HUDEP-2 (cell line): ENCODE measurements around the gene ATP5MG.
"Not testable (repeated sequence)": the region's sequence is repeated elsewhere in the genome, so short reads cannot be mapped to it uniquely, and the experiment has no call there.

Experiments used
- DNase-seq, 76 experiments: peaks; one replicate each; lab custom pipeline; 2025; ENCODE audit not compliant: unreplicated experiment in 76 of 76; lab: John Stamatoyannopoulos, UW

ATP5MG gene, protein sequence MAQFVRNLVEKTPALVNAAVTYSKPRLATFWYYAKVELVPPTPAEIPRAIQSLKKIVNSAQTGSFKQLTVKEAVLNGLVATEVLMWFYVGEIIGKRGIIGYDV

DNA sequence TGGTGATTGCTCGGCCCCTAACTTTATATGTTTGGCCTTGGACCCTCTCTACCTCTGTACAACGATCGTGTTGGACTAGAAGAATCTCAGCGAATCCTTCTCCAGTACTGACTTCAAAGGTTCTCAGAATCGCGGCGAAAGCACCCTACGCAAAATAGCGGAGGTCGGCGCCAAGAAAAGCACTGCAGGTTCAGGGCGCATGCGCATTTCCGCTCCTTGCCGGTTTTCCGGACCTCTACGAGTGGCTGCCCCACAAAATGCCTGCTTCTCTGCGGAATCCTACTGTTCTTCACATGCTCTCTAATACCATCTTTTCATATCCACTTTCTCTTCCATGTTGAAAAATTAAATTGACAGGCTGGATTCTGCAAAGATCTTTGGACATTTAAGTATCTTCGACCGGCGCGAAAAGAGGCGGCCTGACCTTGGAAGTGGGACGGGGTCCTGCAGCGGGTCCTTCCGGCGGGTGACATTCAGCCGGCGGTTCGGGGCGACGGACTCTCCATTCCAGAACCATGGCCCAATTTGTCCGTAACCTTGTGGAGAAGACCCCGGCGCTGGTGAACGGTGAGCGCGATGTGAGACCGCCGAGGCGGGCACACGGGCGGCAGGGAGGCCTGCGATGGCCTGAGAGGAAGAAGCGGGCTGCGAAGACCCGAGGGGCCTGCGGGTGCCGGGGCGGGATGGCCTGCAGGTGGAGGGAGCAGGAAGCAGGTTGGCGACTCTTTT is at the start of gene ATP5MG:
ATP5MG (plus strand) TSS at position 456 of the 729 bp plus-strand sequence; CDS start at position 516, 60 bp downstream.
- peak in 75 of 76 experiments; percentile 23 to 95 (median 85) for DNase-seq

DNA sequence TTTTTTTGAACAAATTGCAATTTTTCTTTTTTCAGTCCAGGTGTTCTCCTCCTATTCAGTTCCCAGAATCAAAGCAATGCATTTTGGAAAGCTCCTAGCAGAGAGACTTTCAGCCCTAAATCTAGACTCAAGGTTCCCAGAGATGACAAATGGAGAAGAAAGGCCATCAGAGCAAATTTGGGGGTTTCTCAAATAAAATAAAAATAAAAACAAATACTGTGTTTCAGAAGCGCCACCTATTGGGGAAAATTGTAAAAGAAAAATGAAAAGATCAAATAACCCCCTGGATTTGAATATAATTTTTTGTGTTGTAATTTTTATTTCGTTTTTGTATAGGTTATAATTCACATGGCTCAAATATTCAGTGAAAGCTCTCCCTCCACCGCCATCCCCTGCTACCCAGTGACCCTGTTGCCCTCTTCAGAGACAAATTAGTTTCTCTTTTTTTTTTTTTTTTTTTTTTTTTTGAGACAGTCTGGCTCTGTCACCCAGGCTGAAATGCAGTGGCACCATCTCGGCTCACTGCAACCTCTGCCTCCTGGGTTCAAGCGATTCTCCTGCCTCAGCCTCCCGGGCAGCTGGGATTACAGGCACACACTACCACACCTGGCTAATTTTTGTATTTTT is 48.2 kb upstream of the ATP5MG start:
- DNase-seq: peak in 9 of 76 experiments; percentile 1 to 24 (median 10)

DNA sequence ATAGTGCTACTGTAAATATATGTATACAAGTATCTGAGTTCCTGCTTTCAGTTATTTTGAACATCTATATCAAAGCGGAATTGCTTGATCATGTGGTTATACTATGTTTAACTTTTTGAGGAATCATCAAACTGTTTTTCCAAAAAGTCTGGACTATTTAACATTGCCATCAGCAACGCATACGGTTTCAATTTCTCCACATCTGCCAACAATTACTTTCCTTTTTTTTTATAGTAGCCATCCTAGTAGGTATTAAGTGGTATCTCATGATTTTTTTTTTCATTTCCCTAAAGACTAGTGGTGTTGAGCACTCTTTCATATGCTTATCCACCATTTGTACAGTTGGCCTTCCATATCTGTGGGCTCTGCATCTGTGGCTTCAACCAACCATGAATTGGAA is 43.3 kb upstream of the ATP5MG start:
- no peak for DNase-seq

DNA sequence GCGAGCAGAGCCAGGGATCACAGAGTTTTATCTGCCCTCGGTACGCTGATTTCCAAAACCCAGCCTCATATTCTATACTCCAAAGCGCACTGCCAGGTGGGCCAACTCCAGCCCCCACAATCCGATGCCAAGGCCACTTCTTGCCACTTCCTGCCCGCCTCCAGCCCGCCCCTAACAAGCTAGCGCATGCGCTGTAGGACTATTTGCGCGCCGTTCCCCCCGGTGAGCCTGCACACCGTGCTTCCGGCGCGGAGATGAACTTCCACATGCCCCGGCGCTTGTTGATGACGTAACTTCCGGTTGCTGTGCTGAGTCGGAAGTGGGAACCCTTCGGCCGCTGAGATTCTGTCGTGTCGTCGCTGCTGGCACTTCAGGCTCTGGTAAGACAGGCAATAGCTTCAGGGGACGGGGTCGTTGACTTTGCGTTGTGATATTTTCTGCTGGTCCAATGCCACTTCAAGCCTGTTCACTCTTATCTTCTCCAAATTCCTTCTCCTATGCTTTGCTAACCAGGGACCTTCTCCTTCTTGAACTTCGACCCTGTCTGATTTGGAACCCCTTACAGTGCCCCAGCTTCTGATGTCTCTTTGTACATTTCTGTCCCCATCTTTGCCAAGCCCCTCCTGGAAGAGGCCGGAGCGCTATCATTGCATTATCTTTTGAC is 42.0 kb upstream of the ATP5MG start, which contains the start of gene UBE4A:
UBE4A (plus strand) TSS at position 306 of the 664 bp plus-strand sequence. CDS start 5,481 bp downstream, outside the sequence.
- peak; percentile 35 to 96 (median 91) for DNase-seq

DNA sequence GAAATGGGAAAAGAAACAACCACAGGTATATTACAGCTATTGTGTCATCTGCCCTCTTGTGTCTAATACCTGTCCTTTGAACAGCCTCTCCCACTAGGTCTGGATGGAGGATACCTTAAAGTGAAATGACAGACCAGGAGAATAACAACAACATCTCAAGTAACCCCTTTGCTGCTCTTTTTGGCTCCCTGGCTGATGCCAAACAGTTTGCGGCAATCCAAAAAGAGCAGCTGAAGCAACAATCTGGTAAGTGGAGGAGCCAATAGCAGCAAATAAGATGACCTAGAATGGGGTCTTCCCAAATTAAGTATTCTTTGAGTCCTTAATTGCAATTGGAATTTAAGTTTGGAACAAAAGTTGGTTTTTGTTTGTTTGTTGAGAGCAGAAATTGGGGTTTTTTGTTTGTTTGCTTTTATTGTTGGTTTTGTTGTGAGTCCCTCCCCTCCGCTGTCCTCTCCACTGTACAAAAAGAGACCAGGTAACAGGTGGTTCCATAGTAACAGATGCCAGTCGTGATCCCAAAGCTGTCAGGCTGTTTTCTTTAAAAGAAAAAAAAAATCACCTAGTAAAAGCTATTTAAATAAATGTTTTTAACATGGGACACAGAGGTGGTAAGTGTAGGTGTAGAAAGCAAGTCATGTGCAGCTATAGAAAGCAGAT is 36.3 kb upstream of the ATP5MG start:
- DNase-seq: no peak

DNA sequence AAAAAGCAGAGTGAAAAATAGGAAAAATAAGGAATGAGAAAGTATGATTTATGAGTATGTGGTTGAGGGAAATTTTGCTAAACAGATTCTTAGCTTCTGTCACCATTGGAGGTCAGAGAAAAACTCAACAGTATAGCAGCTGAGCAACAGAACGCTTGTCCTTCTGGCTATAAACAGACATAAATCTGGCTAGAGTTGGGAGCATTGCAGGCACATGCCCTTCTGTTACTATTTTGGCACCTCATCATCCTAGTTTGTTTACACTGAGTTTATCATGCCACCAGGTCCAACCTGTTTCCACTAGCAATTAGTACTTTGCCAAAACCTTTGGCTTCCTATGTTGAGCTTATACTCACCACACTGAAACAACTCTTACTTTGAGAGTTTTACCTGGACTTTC is 35.1 kb upstream of the ATP5MG start:
- no peak for DNase-seq

DNA sequence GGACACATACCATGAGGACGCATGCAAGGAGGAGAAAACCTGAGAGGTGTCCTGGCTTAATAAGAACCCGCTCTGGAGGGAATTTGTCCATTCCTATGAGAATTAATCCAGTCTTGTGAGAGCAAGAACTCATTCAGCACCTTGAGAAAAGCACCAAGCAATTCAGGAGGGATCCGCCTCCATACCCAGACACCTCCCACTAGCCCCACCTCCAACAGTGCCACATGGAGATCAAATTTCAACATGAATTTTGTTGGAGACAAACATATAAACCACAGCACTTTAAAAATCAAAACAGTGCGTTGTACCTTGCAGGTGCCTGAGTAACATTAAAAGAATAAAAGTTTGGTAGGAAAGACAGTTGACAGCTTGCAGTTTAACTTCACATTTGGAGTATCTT is 30.6 kb upstream of the ATP5MG start:
- DNase-seq: no peak

DNA sequence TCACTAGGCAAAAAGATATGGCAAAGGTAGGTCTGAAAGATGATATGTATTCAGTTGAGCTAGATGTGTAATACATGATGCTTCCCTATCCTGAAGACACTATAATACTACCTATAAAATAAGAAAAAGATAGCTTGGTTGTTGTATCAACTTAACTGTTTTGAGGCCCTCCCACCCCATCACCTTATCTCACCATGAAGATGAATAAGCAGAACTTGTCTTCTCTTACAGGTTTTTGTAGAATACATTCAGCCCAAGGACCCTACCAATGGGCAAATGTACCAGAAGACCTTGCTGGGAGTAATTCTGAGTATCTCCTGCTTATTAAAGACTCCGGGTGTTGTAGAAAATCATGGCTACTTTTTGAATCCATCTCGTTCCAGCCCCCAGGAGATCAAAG is 28.1 kb upstream of the ATP5MG start:
- no peak for DNase-seq

DNA sequence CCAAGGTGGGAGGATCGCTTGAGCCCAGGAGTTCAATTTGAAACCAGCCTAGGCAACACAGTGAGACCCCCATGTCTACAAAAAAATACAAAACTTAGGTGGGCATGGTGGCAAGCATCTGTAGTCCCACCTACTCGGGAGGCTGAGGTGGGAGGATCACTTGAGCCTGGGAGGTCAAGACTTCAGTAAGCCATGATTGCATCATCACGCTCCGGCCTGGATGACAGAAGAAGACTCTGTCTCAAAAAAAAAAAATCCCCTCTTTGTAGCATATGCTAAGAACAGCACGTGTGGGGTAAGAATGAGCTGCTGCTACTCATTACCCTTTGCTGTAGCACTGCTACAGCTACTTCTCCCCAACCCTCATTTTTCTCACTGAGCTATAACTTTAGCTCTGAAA is 27.5 kb upstream of the ATP5MG start:
- no peak for DNase-seq

DNA sequence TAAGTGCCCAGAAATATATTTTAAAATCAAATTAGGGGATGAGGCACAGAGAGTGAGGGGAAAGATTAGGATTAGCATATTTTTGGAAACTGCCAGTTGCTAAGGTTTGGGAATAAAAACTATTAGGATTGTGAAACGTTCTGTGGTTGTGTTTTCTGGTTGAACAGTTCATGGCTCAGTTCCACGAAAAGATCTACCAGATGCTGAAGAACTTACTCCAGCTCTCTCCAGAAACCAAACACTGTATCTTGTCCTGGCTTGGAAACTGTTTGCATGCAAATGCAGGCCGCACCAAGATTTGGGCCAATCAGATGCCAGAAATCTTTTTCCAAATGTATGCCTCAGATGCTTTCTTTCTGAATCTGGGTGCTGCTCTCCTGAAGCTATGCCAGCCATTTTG is 26.7 kb upstream of the ATP5MG start:
- no peak for DNase-seq

DNA sequence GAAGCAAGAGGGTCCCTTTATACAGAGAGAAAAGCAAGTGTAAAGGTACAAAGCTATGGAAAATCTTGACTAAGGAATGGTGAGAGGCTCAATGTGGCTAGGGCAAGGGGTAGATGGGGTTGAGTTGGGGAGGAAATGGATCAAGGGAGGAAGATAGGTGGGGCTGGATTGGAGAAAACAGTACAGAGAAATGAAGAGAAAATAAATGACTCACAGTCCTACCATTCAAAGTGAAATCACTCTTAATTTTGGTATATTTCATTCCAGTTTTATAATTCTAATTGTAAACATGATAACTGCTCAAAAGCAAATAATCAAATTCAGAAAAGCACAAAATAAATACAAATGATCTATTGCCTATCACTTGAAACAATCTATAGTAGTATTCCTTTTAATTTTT is 25.4 kb upstream of the ATP5MG start:
- no peak for DNase-seq

DNA sequence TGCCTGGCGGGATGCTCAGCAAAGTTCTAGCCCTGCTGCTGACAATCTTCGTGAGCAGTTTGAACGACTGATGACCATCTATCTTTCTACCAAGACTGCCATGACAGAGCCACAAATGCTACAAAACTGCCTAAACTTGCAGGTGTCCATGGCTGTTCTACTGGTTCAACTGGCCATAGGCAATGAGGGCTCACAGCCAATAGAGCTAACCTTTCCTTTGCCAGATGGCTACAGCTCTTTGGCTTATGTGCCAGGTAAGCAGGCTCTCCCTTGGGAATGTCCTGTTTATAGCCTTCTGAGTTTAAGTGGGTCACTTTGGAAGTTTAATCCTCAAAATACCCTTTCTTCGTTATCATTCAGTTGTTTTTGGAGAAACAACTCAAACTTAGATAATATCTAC is 21.9 kb upstream of the ATP5MG start:
- DNase-seq: no peak

DNA sequence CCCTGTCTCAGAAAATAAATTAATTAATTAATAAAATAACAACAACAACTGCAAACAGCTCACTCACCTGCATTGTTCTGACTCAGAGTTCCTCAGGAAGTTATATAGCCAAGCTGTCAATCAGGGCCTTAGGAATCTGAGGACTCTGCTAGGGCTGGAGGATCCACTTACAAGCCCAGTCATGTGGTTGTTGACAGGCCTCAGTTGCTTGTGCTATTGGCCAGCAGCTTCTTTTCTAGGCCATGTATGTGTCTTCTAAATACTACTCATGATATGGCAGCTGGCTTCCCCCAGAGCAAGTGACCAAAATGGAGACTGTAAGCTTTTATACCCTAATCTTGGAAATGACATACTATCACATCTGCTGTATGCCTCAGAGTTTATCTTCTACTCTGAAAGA is 20.8 kb upstream of the ATP5MG start:
- DNase-seq: no peak

DNA sequence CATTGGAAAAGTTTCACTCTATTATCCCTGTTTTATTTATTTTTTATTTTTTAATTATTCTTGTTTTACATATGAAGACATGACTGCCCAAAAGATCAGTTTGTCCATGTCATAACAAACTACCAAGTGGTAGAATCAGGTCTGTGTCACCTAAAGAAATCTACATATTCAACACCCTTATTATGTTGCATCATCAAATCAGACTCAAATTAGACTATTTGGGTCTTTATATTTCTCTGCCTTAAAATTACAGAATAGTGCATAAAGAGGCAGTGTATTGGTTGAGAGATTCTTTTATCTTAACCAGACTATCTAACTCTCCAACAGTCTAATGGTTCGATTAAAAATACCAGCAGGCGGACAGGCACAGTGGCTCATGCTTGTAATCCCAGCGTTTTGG is 18.5 kb upstream of the ATP5MG start:
- DNase-seq: no peak

DNA sequence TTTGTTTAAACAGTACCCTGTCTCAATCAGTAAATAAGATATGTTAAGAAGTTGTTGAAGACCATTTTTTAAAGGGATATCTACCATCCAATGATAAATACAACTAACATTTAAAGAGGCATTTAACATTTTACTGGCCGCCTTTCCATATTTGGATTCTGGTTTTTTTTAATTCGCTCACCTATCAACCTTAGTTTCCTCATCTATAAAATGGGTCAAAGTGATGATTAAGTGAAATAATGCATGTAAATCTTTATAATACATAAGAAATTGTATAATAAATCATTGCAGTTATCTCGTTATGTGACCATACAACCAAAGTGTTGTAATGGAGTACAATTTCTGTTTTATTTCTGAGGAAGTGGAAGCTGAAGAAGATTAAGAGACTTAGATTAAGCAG is 17.7 kb upstream of the ATP5MG start:
- DNase-seq: no peak

DNA sequence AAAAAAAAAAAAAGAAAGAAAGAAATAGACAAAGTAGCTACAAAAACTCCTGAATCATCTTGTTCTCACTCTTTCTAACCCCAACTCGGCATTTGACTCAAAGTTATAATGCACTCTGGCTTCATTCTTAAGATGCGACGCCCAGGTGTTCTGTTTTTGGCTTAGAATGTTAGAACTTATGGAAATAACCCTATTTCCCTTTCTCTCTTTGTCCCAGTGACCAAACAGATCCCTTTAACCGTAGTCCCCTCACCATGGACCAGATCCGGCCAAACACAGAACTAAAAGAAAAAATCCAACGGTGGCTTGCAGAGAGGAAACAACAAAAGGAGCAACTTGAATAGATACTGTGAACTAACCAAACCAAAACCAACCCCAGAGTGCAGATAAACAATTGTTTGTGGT is 5.3 kb upstream of the ATP5MG start:
- no peak for DNase-seq

DNA sequence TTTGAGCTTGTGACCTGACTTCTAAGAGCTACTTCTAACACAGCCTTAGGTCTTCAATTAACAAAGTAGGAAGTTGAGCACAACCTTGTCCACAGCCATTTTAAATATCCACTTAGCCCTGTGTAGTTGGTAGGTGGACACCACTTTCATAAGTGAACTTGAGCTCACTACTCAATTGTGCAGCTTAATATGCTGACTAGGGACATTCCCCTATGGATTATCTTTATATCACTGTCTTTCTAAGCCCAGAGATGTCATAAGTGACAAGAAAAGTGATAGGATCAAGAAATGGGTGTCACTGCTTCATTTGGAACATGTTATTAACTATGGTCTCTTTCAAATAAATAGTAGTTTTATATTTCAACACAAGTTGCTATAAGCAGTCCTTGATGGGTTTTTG is 4.0 kb upstream of the ATP5MG start:
- no peak for DNase-seq

DNA sequence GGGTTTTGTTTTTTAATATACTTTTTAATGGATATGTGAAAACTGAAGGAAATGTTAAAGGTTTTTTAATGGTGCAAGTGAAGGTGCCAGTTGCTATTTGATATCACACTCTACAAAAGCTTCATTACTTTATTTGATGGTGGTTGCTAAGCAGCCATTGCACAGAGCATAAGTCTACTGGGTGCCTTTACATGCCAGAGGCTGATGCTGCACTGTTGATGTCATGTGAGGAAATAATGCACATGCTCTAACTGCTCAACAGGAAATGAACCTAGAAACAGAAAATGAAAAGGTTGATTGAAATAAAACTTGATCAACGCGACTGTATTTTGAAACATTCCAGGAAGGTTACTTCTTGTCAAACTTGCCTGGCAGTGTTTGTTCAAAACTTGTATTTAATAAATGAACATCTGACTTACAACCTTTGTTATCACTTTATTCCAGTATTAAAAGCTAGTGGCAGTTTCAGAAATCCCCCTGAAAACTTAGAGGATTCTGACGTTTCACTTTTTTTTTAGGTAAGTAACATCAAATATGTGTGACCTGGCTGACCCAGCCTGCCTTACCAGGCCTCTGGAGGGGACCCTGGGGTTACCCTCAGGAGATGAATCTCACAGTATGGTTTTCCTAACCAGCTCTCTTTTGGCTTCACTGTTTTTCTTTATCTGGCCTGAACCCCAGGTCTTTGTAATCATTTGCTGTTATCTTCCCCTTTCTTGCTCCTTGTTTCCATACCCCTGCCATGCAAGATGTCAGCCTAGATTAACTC is 2.4 kb upstream of the ATP5MG start:
- DNase-seq: peak in 1 of 76 experiments; percentile 10

DNA sequence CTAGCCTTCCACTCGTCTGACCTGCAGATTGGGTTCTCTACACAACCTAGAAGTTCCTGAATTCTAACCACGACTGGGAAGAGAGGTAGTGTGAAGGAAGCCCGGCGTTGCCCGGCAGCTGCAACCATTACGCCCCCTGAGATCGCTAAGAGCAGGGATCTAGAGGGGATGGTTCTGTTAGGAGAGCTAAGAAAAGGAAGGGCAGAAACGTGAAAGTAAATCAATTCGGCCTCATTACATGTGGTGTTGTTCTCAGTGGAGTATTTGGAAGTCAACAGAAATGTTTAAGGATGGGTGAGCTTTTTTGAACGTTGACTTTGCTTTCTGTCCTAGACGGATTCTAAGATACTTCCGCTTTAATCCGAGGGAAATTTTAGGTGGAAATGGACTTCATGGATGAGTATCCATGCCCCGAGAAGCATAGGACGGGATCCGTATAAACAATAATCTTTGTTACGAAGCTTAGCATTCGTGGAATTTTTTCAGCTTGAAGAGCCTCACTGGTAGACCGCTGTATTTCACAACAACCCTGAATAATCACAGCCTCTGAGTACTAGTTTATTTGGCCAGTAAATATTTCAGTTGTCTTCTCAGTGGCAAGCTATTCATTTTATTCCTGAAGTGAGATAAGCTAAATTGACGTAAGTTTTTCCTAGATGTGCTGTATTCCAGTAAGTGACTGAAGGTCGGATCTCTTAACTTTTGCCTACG is 629 bp downstream of the ATP5MG start:
- no peak for DNase-seq

DNA sequence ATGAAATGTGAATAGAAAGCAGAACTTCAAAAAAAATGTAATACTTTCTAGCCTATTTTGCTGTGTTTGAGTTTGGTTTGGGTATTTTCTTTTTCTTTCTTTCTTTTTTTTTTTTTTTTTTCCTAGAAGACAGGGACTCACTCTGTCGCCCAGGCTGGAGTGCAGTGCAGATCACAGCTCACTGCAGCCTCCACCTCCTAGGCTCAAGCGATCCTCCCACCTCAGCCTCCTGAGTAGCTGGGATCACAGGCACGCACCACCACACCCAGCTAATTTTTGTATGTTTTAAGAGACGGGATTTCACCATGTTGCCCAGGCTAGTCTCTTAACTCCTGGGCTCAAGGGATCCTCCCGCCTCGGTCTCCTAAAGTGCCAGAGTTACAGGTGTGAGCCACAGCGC is 1.2 kb downstream of the ATP5MG start:
- DNase-seq: not testable (repeated sequence)
